Measurements from ENCODE around the gene DCDC2B. TPM values are rescaled to one million over a fixed set of nuclear protein-coding genes. Genes with fewer than 3 reads are reported as not detected.

The DCDC2B gene
- total RNA-seq, 120 experiments from 2014 or later: 0.35 to 0.43 TPM; not detected in 118

Other genes with a start within 250 kb of the DCDC2B start
- 100 to 1,000 TPM in 1 of 120 experiments, 10 to 100 TPM in 119; 50.0 to 101 (median 75.5) TPM for gene KHDRBS1, start 195.2 kb upstream of the DCDC2B start, total RNA-seq
- gene TMEM39B, start 136.2 kb upstream of the DCDC2B start, total RNA-seq: 10 to 100 TPM; 14.3 to 30.7 (median 20.7) TPM
- 10 to 100 TPM; 49.7 to 98.8 (median 74.6) TPM for gene KPNA6, start 101.0 kb upstream of the DCDC2B start, total RNA-seq
- gene TXLNA, start 29.4 kb upstream of the DCDC2B start, total RNA-seq: 10 to 100 TPM; 22.6 to 39.3 (median 29.4) TPM
- gene CCDC28B, start 8.5 kb upstream of the DCDC2B start, total RNA-seq: 10 to 100 TPM in 96 of 120 experiments, 1 to 10 TPM in 24; 5.1 to 21.3 (median 11.9) TPM
- gene IQCC, start 3.4 kb upstream of the DCDC2B start, total RNA-seq: 1 to 10 TPM; 2.6 to 6.6 (median 4.1) TPM
- 10 to 100 TPM; 16.0 to 39.7 (median 25.8) TPM for gene TMEM234, start 13.3 kb downstream of the DCDC2B start, total RNA-seq
- gene EIF3I, start 13.3 kb downstream of the DCDC2B start, total RNA-seq: 100 to 1,000 TPM in 37 of 120 experiments, 10 to 100 TPM in 83; 71.7 to 128 (median 95.7) TPM
- 1 to 10 TPM in 82 of 120 experiments, under 1 TPM in 21, not detected in 17; 0.54 to 8.7 (median 1.7) TPM for gene FAM167B, start 38.1 kb downstream of the DCDC2B start, total RNA-seq
- gene LCK, start 42.2 kb downstream of the DCDC2B start, total RNA-seq: 1 to 10 TPM in 5 of 120 experiments, under 1 TPM in 24, not detected in 91; 0.19 to 2.1 (median 0.52) TPM
- 10 to 100 TPM; 16.3 to 56.0 (median 29.8) TPM for gene HDAC1, start 83.0 kb downstream of the DCDC2B start, total RNA-seq
- gene MARCKSL1, start 127.1 kb downstream of the DCDC2B start, total RNA-seq: 100 to 1,000 TPM in 117 of 120 experiments, 10 to 100 TPM in 3; 90.1 to 633 (median 196) TPM
- 10 to 100 TPM in 59 of 120 experiments, 1 to 10 TPM in 61; 4.0 to 24.0 (median 9.9) TPM for gene FAM229A, start 153.4 kb downstream of the DCDC2B start, total RNA-seq
- gene TSSK3, start 153.4 kb downstream of the DCDC2B start, total RNA-seq: 10 to 100 TPM in 8 of 120 experiments, 1 to 10 TPM in 111, not detected in 1; 1.2 to 16.0 (median 5.1) TPM
- 100 to 1,000 TPM in 79 of 120 experiments, 10 to 100 TPM in 41; 87.5 to 123 (median 103) TPM for gene BSDC1, start 185.4 kb downstream of the DCDC2B start, total RNA-seq